ENCODE results near the gene CALHM4.

CALHM4 gene

DNA sequence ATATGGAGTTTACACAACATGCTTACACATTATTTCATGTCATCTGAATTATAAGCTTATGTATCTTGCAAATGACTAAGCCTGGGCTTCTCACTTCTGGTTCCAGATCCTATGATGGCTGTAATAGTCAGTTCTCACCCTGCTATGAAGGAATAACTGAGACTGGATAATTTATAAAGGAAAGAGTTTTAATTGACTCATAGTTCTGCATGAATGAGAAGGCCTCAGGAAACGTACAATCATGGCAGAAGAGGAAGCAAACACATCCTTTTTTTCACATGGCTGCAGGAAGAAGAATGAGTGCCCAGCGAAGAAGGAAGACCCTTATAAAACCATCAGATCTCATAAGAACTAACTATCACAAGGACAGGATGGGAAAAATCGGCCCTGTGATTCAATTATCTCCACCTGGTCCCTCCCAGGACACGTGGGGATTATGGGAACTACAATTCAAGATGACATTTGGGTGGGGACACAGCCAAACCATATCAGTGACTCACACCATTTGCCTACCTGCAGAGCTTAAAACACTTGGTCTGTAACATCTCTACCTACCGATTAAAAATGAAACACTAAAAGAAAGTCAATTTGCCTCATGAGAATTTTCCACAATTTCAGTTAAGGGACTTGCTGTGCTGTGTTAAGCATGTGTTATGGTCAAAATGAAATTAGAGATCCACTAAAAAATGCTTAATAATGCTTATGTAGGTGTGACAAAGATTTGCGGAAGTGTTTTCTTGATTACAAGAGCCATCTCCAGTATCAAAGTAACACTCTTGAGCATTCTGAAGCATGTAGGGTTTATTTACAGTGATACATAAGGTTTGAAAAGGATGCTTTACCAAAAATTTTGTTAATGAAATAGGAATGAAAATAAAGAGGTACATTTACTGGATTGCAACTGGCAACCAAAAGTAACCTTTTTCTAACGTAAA, 15.5 kb downstream of the CALHM4 start:
- TF ChIP-seq, protein P1, sequence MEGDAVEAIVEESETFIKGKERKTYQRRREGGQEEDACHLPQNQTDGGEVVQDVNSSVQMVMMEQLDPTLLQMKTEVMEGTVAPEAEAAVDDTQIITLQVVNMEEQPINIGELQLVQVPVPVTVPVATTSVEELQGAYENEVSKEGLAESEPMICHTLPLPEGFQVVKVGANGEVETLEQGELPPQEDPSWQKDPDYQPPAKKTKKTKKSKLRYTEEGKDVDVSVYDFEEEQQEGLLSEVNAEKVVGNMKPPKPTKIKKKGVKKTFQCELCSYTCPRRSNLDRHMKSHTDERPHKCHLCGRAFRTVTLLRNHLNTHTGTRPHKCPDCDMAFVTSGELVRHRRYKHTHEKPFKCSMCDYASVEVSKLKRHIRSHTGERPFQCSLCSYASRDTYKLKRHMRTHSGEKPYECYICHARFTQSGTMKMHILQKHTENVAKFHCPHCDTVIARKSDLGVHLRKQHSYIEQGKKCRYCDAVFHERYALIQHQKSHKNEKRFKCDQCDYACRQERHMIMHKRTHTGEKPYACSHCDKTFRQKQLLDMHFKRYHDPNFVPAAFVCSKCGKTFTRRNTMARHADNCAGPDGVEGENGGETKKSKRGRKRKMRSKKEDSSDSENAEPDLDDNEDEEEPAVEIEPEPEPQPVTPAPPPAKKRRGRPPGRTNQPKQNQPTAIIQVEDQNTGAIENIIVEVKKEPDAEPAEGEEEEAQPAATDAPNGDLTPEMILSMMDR (IDR thresholded peaks at IDR 0.05), result no peak

DNA sequence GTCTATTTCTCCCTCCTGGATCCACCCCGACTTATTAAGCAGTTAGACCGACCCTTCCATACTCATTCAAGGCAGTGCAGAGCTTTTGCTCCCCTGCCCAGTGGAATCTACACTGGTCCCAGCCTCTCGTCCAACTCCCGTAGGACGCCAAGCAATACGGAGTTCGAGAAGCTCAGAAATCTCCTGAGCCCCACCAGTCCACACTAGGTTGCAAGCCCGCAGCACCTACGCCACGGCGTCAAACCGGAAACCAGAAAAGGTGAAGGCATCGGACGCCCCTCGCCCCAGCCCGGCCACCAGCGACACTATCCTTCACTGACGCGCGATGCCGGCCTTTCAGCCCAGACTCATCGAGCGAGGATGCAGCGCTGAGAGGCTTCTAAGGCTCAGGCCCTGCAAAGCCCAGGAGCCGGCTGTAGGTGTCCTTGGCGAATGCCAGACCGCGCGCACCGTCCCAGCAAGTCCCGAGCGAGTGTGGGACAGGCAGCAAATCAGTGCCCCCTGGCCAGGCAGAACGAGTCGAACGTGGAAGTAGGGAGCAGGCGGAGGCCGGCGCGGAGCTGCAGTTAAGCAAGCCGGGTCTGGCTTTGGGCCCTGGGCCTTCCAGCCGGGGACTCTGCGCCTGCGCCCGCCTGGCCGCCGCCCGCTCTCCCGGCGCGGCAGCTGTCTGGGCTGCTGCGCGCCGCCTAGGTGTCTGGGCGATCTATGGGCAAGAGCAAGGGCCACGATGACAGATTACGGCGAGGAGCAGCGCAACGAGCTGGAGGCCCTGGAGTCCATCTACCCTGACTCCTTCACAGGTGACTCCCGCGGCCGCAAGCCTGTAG, 17.5 kb downstream of the CALHM4 start, which contains the start of gene RWDD1:
RWDD1 (plus strand) TSS at position 649 of the 827 bp plus-strand sequence; CDS start at position 728, 79 bp downstream.
- TF ChIP-seq, protein P1 (IDR thresholded peaks at IDR 0.05), result no peak

DNA sequence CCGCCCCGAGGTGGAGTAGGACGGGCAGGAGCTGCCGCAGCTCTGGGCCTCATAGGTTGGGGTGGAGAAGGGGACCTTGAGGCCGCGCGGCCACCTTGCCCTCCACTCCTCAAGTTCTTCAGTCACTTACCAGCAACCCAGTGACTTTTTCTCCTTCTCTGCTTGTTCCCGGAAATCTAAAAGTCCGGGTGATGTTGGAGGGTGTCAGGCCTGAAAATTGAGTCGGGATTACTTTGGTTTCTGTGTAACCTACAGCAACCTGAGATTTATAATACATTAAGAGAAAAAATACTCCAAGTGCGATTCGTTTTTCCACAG, 18.1 kb downstream of the CALHM4 start:
- TF ChIP-seq, protein P1 (IDR thresholded peaks at IDR 0.05), result no peak

GRCh38 chr6:116572162-116572561, 18.6 kb downstream of the CALHM4 start:
- TF ChIP-seq, protein P1 (IDR thresholded peaks at IDR 0.05), result no peak

DNA sequence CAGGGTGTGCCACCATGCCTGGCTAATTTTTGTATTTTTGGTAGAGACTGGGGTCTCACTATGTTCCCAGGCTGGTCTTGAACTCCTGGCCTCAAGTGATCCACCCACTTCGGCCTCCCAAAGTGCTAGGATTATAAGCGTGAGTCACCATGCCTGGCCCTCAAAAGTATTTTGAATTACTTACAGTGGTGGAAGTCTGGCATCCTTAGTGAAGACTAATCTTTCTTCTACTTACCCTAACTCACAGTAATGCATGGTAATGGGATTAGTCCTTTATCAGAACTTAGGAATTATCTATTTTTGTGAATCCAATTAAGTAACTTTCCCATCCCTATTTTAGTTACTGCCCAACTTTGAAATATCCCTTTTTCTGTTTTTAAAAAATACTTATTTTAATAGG, 21.7 kb downstream of the CALHM4 start:
- TF ChIP-seq, protein P1 (IDR thresholded peaks at IDR 0.05), result no peak

DNA sequence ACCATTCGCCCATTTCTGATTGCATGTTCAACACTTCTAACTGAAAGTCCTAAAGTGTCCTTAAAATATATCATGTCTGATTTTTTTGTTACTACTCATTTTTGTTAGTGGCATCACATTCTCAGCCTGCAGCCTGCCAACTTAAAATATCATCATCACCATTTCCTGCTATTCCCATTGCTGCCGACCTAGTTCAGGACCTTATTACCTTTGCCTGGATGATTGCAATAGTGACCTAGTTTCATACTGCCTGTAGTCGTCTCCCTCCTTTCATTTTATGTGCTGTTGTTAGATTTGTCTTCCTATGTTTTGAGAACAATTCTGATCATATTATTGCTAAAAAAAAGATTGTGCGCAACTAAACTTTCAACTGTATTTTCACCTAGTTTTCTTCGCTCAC, 23.9 kb downstream of the CALHM4 start:
- TF ChIP-seq, protein P1 (IDR thresholded peaks at IDR 0.05), result no peak

- TF ChIP-seq, protein P1 (IDR thresholded peaks at IDR 0.05), result no peak
Measured at GRCh38 chr6:116578335-116578734, 24.8 kb downstream of the CALHM4 start.
